HEK293T (cell line): Measurements from ENCODE around the gene PFKP.
"Not testable (repeated sequence)": the region's sequence is repeated elsewhere in the genome, so short reads cannot be mapped to it uniquely, and the experiment has no call there.

Source experiments
- CTCF ChIA-PET: fragments of 350-600 bp; formaldehyde crosslinking; extraction: SDS; loops from one replicate; lab custom pipeline; 2021; ENCODE audit warnings: antibody characterized with exemption, inconsistent platforms; lab: Yijun Ruan, JAX
- POLR2A ChIA-PET: fragments of 350-600 bp; formaldehyde crosslinking; extraction: SDS; loops from one replicate; lab custom pipeline; 2020; ENCODE audit warnings: antibody characterized with exemption, inconsistent platforms; lab: Yijun Ruan, JAX
- DNase-seq: peaks from one replicate; pipeline ENCODE4 v3.0.0; 2012; ENCODE audit warnings: mixed read lengths; ENCODE audit errors: extremely low spot score
- ARNT ChIP-seq: fragments of 450-650 bp; IDR thresholded peaks from 2 replicates; pipeline ENCODE4 v1.6.1; 2017; ENCODE audit warnings: mild to moderate bottlenecking
- BHLHE40 ChIP-seq: fragments of 450-650 bp; IDR thresholded peaks from 2 replicates; pipeline ENCODE4 v1.6.1; 2016; ENCODE audit warnings: mild to moderate bottlenecking, moderate library complexity, borderline replicate concordance
- CTBP1 ChIP-seq: fragments of 450-650 bp; IDR thresholded peaks from 2 replicates; pipeline ENCODE4 v1.6.1; 2016; ENCODE audit warnings: borderline replicate concordance
- ELF4 ChIP-seq: fragments of 450-650 bp; IDR thresholded peaks from 2 replicates; pipeline ENCODE4 v1.6.1; 2017; ENCODE audit warnings: antibody characterized with exemption
- FOXA1 ChIP-seq: fragments of 450-650 bp; IDR thresholded peaks from 2 replicates; pipeline ENCODE4 v1.6.1; 2016; ENCODE audit warnings: mild to moderate bottlenecking
- FOXK2 ChIP-seq: fragments of 450-650 bp; IDR thresholded peaks from 2 replicates; pipeline ENCODE4 v1.6.1; 2016; ENCODE audit warnings: mild to moderate bottlenecking
- FOXM1 ChIP-seq: fragments of 450-650 bp; IDR thresholded peaks from 2 replicates; pipeline ENCODE4 v1.6.1; 2017; ENCODE audit warnings: mild to moderate bottlenecking, borderline replicate concordance
- HDGF ChIP-seq: fragments of 450-650 bp; IDR thresholded peaks from 2 replicates; pipeline ENCODE4 v1.6.1; 2017; ENCODE audit warnings: antibody characterized with exemption, borderline replicate concordance
- L3MBTL2 ChIP-seq: fragments of 450-650 bp; conservative IDR thresholded peaks from 2 replicates; pipeline ENCODE4 v1.6.1; 2016; ENCODE audit warnings: mild to moderate bottlenecking
- LEF1 ChIP-seq: fragments of 450-650 bp; IDR thresholded peaks from 2 replicates; pipeline ENCODE4 v1.6.1; 2017; ENCODE audit warnings: mild to moderate bottlenecking, borderline replicate concordance
- NFRKB ChIP-seq: fragments of 450-650 bp; IDR thresholded peaks from 2 replicates; pipeline ENCODE4 v1.6.1; 2016; ENCODE audit warnings: mild to moderate bottlenecking, moderate library complexity
- SP1 ChIP-seq: fragments of 450-650 bp; IDR thresholded peaks from 2 replicates; pipeline ENCODE4 v1.6.1; 2017
- SUZ12 ChIP-seq: fragments of 450-650 bp; IDR thresholded peaks from 2 replicates; pipeline ENCODE4 v1.6.1; 2016; ENCODE audit warnings: mild to moderate bottlenecking
- TARDBP ChIP-seq: fragments of 450-650 bp; IDR thresholded peaks from 2 replicates; pipeline ENCODE4 v1.6.1; 2016
- ZNF384 ChIP-seq: fragments of 450-650 bp; IDR thresholded peaks from 2 replicates; pipeline ENCODE4 v1.6.1; 2016
- TF ChIP-seq, protein P1 (sequence below): fragments of 450-650 bp; IDR thresholded peaks from 2 replicates; pipeline ENCODE4 v1.6.1; 2016

The PFKP gene

DNA sequence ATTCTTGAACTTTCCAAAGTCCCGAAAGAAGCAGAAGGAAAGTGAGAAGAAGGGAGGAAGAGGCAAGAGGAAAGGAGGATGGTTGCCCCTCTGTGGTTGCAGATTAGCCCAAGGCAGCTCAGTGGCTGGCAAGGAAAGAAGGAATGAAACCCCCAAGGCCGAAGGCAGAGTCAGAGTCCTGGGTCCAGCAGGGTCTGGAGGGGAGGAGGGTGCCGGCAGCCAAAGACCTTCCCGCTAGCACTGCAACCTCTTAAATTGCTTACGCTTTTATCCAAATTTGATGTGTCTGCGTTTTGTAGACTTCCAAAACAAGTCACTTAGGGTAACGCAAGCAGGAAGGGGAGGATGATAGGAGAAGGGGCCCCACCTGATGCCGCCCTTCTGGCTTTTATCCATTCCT lies 7.4 kb upstream of the PFKP start:
- ChIA-PET POLR2A (no interaction called here), CTCF (interaction anchor here (0.7 kb wide), 1 partner anchor 221 kb away, joined by 4 read pairs; no protein-coding TSS in a partner anchor)
- no peak for DNase-seq
- TF ChIP-seq NFRKB (no peak), FOXA1 (no peak), SUZ12 (no peak), FOXK2 (no peak), ZNF384 (no peak), ELF4 (no peak), HDGF (no peak), L3MBTL2 (no peak)
- TF ChIP-seq, protein P1, sequence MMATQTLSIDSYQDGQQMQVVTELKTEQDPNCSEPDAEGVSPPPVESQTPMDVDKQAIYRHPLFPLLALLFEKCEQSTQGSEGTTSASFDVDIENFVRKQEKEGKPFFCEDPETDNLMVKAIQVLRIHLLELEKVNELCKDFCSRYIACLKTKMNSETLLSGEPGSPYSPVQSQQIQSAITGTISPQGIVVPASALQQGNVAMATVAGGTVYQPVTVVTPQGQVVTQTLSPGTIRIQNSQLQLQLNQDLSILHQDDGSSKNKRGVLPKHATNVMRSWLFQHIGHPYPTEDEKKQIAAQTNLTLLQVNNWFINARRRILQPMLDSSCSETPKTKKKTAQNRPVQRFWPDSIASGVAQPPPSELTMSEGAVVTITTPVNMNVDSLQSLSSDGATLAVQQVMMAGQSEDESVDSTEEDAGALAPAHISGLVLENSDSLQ = no peak

DNA sequence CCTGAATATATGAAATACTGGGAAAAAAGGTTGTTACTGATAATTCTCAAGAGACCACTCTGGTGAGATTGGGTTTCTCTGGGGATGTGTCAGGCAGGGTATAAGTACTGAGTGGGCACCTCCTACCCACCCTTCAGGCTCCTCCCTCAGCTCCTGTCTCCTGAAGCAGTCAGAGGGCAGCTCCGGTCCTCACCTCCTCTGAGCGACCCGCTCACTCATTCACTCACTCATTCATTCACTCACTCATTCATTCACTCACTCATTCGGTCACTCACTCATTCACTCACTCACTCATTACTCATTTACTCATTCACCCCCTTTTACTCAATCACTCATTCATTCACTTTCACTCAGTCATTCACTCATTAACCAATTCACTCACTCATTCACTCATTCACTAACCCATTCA lies 6.9 kb upstream of the PFKP start:
- ChIA-PET POLR2A (no interaction called here), CTCF (interaction anchor here (0.7 kb wide), 1 partner anchor 220 kb away, joined by 4 read pairs; no protein-coding TSS in a partner anchor)
- TF ChIP-seq FOXK2 (no peak), TARDBP (no peak), NFRKB (no peak), SP1 (no peak), FOXM1 (no peak), CTBP1 (no peak), BHLHE40 (no peak), ARNT (no peak), ZNF384 (no peak), FOXA1 (no peak), L3MBTL2 (no peak)
- TF ChIP-seq, protein P1 = no peak
- DNase-seq = no peak

DNA sequence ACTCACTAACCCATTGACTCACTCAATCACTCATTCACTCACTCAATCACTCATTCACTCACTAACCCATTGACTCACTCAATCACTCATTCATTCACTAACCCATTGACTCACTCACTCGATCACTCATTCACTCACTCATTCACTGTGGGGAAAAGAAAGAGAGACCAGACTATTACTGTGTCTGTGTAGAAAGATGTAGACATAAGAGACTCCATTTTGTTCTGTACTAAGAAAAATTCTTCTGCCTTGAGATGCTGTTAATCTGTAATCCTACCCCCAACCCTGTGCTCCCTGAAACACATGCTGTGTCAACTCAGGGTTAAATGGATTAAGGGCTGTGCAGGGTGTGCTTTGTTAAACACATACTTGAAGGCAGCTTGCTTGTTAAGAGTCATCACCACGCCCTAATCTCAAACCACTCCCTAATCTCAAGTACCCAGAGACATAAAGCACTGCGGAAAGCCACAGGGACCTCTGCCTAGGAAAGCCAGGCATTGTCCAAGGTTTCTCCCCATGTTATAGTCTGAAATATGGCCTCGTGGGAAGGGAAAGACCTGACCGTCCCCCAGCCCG lies 5.9 kb upstream of the PFKP start:
- CTCF ChIA-PET, DNase-seq: not testable (repeated sequence)
- POLR2A ChIA-PET = interaction anchor here (0.6 kb wide), 1 partner anchor 34 kb away, joined by 3 read pairs; no protein-coding TSS in a partner anchor

DNA sequence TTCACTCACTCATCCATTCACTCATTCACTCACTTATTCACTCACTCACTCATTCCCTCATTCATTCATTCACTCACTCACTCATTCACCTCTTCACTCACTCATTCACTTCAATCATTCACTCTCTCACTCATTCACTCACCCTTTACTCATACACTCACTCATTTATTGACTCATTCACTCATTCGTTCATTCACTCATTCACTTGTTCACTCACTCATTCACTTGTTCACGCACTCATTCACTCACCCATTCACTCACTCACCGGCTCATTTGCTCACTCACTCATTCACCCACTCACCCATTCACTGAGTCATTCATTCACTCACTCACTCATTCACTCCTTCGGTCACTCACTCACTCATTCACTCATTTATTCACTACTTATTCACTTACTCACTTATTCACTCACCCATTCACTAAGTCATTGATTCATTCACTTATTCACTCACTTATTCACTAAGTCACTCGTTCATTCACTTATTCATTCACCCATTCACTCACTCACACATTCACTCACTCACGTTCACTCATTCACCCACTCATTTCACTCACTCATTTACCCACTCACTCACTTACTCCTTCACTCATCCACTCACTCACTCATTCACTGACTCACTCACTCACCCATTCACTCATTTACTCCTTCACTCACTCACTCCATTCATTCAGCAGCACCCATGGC lies 4.7 kb upstream of the PFKP start:
- no peak for DNase-seq
- ChIA-PET CTCF (no interaction called here), POLR2A (no interaction called here)
- no peak for TF ChIP-seq SP1
- TF ChIP-seq BHLHE40 = no peak
- no peak for TF ChIP-seq ARNT
- TF ChIP-seq CTBP1 = no peak

DNA sequence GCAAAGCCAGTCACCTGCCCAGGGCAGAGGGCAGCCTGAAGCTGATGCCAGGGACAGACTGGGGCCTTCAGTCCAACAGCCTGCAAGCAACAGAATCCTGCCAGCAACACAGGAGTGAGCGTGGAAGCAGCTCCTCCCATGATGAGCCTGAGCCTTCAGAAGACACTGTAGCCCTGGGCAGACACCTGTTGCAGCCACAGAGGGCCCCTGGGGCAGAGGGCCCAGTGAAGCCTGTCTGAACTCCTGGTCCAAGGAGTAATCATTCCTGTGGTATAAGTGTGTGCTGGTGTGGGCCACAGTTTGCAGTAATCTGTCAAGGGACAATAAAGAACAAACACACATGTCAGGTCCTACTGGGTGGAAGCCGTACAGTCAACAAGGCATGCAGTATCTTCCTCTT lies 2.9 kb upstream of the PFKP start:
- POLR2A ChIA-PET = no interaction called here
- TF ChIP-seq L3MBTL2 (no peak), HDGF (no peak), FOXK2 (no peak), FOXA1 (no peak), ELF4 (no peak), ZNF384 (no peak)
- DNase-seq = no peak
- CTCF ChIA-PET = interaction anchor here (0.7 kb wide), 1 partner anchor 144 kb away, joined by 3 read pairs; no protein-coding TSS in a partner anchor

DNA sequence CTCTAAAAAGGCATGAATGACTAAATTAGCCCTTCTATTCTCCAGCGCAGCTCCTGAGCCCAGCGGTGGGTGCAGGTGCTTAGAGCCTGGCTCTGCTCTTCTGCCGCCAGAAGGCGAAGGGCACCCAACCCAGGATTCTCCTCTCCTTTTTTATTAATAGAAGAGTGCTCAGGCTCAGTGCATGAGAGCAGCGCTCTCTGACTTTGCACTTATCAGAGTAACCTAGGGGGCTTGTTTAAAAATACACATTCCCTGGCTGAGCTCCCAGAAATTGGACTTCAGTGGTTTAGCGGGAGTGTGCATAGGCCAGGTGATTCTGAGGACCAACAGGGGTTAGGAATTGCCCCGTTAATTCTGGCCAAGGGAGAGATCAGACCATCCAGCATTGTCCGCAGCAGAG lies 1.7 kb upstream of the PFKP start:
- POLR2A ChIA-PET = no interaction called here
- CTCF ChIA-PET = no interaction called here
- TF ChIP-seq CTBP1 = no peak
- TF ChIP-seq ZNF384 = no peak
- no peak for TF ChIP-seq ARNT
- TF ChIP-seq SUZ12 = no peak
- TF ChIP-seq FOXA1 = no peak
- TF ChIP-seq FOXK2 = no peak
- TF ChIP-seq LEF1 = no peak
- no peak for TF ChIP-seq FOXM1
- TF ChIP-seq BHLHE40 = no peak
- TF ChIP-seq L3MBTL2 = no peak
- no peak for TF ChIP-seq ELF4
- no peak for DNase-seq

DNA sequence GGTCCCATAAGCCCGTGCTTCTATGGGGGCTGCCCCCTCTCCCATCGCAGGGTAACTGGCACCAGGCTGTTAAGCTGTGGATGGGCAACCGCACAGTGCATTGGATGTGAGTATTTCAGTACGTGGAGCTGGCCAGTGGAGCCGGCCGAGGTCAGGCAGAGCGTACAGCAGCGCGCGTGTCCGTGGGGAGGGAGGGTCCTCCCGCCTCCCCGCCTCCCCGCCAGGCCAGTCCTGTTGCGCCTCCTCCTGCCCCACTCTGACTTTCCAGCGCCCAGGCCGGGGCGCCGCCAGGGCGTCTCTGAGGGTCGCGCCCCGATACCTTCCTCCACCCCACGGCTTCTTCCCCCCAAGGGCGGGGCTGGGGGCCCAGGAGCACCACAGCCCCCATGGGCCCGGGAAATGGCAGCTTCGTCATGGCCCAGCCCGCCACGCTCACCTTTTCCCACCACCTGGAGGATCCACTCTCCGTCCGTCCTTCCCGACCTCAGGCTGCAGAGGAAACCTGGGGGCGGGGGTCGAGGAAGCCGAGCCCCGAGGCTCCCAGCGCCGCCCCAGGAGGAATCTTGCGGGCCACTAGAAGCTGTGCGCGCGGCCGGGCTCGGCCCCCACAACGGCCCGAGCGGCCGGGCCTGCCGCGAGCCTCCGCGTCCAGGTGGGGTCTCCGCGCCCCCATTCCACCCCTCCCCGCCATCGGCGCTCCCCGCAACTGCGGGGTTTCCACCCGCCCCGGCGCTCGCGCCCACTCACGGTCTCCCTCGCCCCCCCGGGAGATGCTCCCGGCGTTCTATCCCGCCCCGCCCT lies 831 bp upstream of the PFKP start:
- CTCF ChIA-PET = no interaction called here

More for the DNA sequence above, 831 bp upstream of the PFKP start:
- POLR2A ChIA-PET = no interaction called here
- TF ChIP-seq ELF4 = no peak
- no peak for TF ChIP-seq TARDBP
- no peak for TF ChIP-seq HDGF
- TF ChIP-seq ZNF384 = no peak
- TF ChIP-seq, protein P1 = no peak
- TF ChIP-seq FOXK2 = no peak
- TF ChIP-seq ARNT = no peak
- no peak for TF ChIP-seq BHLHE40
- TF ChIP-seq FOXA1 = no peak
- TF ChIP-seq SP1 = no peak
- no peak for TF ChIP-seq L3MBTL2
- TF ChIP-seq NFRKB = no peak
- no peak for TF ChIP-seq LEF1
- TF ChIP-seq FOXM1 = no peak
- no peak for DNase-seq
